Mesendoderm (in vitro differentiated cells): ENCODE results near the gene DRP2. TPM values are rescaled to one million over a fixed set of nuclear protein-coding genes. Genes with fewer than 3 reads are reported as not detected.
"Not testable (repeated sequence)": the region's sequence is repeated elsewhere in the genome, so short reads cannot be mapped to it uniquely, and the experiment has no call there.

ENCODE experiments used
- DNase-seq: peaks from one replicate; pipeline ENCODE4 v3.0.0; 2013
- H2AK5ac ChIP-seq: 2 replicates; pipeline ENCODE4 v1.6.1; 2013; ENCODE audit warnings: low read length, inconsistent platforms
- H2BK120ac ChIP-seq: 2 replicates; pipeline ENCODE4 v1.6.1; 2013; ENCODE audit warnings: low read depth, mild to moderate bottlenecking, low read length, moderate library complexity, mixed read lengths
- H2BK15ac ChIP-seq: replicated peaks from 2 replicates; pipeline ENCODE4 v1.6.1; 2013; ENCODE audit warnings: low read depth, mild to moderate bottlenecking, moderate library complexity
- H2BK5ac ChIP-seq: 2 replicates; pipeline ENCODE4 v1.6.1; 2013; ENCODE audit warnings: low read length, inconsistent platforms
- H3K18ac ChIP-seq: 2 replicates; pipeline ENCODE4 v1.6.1; 2013; ENCODE audit warnings: mild to moderate bottlenecking, low read length, mixed read lengths
- H3K23ac ChIP-seq: one replicate; pipeline ENCODE4 v1.6.1; 2013; ENCODE audit warnings: low read length
- H3K27ac ChIP-seq: 2 replicates; pipeline ENCODE4 v1.5.1; 2013; ENCODE audit warnings: low read depth, mild to moderate bottlenecking, inconsistent platforms, low read length, moderate library complexity
- H3K27me3 ChIP-seq: 2 replicates; pipeline ENCODE4 v1.6.1; 2013; ENCODE audit warnings: low read length, control low read depth, mild to moderate bottlenecking, inconsistent platforms; ENCODE audit not compliant: insufficient read depth, poor library complexity
- H3K36me3 ChIP-seq: 2 replicates; pipeline ENCODE4 v1.6.1; 2013; ENCODE audit warnings: low read length, inconsistent platforms; ENCODE audit not compliant: control insufficient read depth, insufficient read depth
- H3K4ac ChIP-seq: one replicate; pipeline ENCODE4 v1.6.1; 2013; ENCODE audit warnings: low read depth, mild to moderate bottlenecking, low read length, moderate library complexity
- H3K4me1 ChIP-seq: 2 replicates; pipeline ENCODE4 v1.6.1; 2013; ENCODE audit warnings: low read depth, low read length, inconsistent platforms; ENCODE audit not compliant: control insufficient read depth
- H3K4me2 ChIP-seq: 2 replicates; pipeline ENCODE4 v1.6.1; 2013; ENCODE audit warnings: low read length
- H3K4me3 ChIP-seq: 2 replicates; pipeline ENCODE4 v1.5.1; 2013; ENCODE audit warnings: mild to moderate bottlenecking, low read length
- H3K56ac ChIP-seq: one replicate; pipeline ENCODE4 v1.6.1; 2013; ENCODE audit warnings: low read length
- H3K79me1 ChIP-seq: 2 replicates; pipeline ENCODE4 v1.6.1; 2013; ENCODE audit warnings: low read length, inconsistent platforms
- H3K79me2 ChIP-seq: 2 replicates; pipeline ENCODE4 v1.6.1; 2013; ENCODE audit warnings: mild to moderate bottlenecking, low read length; ENCODE audit not compliant: control insufficient read depth, insufficient read depth
- H3K9ac ChIP-seq: 2 replicates; pipeline ENCODE4 v1.6.1; 2013; ENCODE audit warnings: low read length, inconsistent platforms
- H4K5ac ChIP-seq: one replicate; pipeline ENCODE4 v1.6.1; 2013; ENCODE audit warnings: low read length
- H4K8ac ChIP-seq: one replicate; pipeline ENCODE4 v1.6.1; 2013; ENCODE audit warnings: low read depth, mild to moderate bottlenecking, control low read depth, low read length, moderate library complexity
- WGBS: extraction: QIAGEN DNeasy Blood & Tissue Kit; methylation state at CpG from one replicate; pipeline ENCODE4 v1.1.7; 2013; ENCODE audit warnings: low lambda C conversion rate, missing lambda C conversion rate; ENCODE audit not compliant: insufficient coverage; ENCODE audit errors: extremely low coverage; 5-methylcytosine and 5-hydroxymethylcytosine counted together
- polyA plus RNA-seq, 2 experiments: library from polyadenylated mRNA; stranded (reverse); fragments of 200-250 nt; gene quantifications; one replicate each; pipeline ENCODE4 v1.2.3, GENCODE V29; 2013

Gene DRP2
- polyA plus RNA-seq (2013, experiment 1 of 2) = 0.11 TPM
- polyA plus RNA-seq (2013, experiment 2 of 2) = 0.11 TPM

- Histone ChIP-seq H3K18ac (peak within 1 kb of the TSS; percentile 18), H3K4me1 (no peaks in the 10 kb centered on the region), H3K27me3 (no peaks in the 10 kb centered on the region), H2BK15ac (no peak within 1 kb of the TSS), H2BK120ac (no peak within 1 kb of the TSS), H4K8ac (no peak within 1 kb of the TSS), H4K5ac (no peak within 1 kb of the TSS), H2AK5ac (no peak within 1 kb of the TSS), H3K4me3 (no peak within 1 kb of the TSS), H3K23ac (no peak within 1 kb of the TSS), H2BK5ac (no peak within 1 kb of the TSS), H3K56ac (no peak within 1 kb of the TSS), H3K9ac (no peak within 1 kb of the TSS), H3K27ac (no peak within 1 kb of the TSS), H3K79me1 (no peaks in the 10 kb centered on the region), H3K79me2 (no peaks in the 10 kb centered on the region), H3K36me3 (no peaks in the 10 kb centered on the region), H3K4ac (no peak within 1 kb of the TSS), H3K4me2 (no peak within 1 kb of the TSS)
- WGBS = no CpG with 5 or more reads among the region's 7 CpGs
- DNase-seq = no peak
Measured at GRCh38 chrX:101219116-101219863, at the start of gene DRP2. Gene DRP2 (plus strand): TSS chrX:101219786. CDS start chrX:101231648, 11,862 bp downstream.

GRCh38 chrX:101171883-101172400 is 47.6 kb upstream of the DRP2 start:
- H3K27me3 ChIP-seq = no peaks in the 10 kb centered on the region
- no CpG with 5 or more reads among the region's 4 CpGs for WGBS
- DNase-seq = no peak
- no peaks in the 10 kb centered on the region for H3K79me2 ChIP-seq
- no peak overlapping the region for H3K9ac ChIP-seq
- no peak overlapping the region for H3K23ac ChIP-seq
- no peak overlapping the region for H4K5ac ChIP-seq
- H2BK120ac ChIP-seq = no peak overlapping the region
- H3K79me1 ChIP-seq = no peaks in the 10 kb centered on the region
- no peak overlapping the region for H3K27ac ChIP-seq
- no peak overlapping the region for H2AK5ac ChIP-seq
- no peak overlapping the region for H2BK15ac ChIP-seq
- H2BK5ac ChIP-seq = no peak overlapping the region
- H3K18ac ChIP-seq = no peak overlapping the region
- no peak overlapping the region for H3K56ac ChIP-seq
- H3K4me1 ChIP-seq = no peaks in the 10 kb centered on the region
- no peaks in the 10 kb centered on the region for H3K36me3 ChIP-seq
- no peak overlapping the region for H3K4me3 ChIP-seq
- no peak overlapping the region for H3K4me2 ChIP-seq
- no peak overlapping the region for H4K8ac ChIP-seq
- no peak overlapping the region for H3K4ac ChIP-seq

GRCh38 chrX:101176439-101176838 is 43.1 kb upstream of the DRP2 start:
- WGBS = no CpG with 5 or more reads among the region's 3 CpGs
- H3K9ac ChIP-seq = no peak overlapping the region
- H2BK15ac ChIP-seq = no peak overlapping the region
- no peak overlapping the region for H2BK120ac ChIP-seq
- no peak for DNase-seq
- H3K36me3 ChIP-seq = no peaks in the 10 kb centered on the region
- no peak overlapping the region for H3K27ac ChIP-seq
- H3K56ac ChIP-seq = no peak overlapping the region
- H2BK5ac ChIP-seq = no peak overlapping the region
- H3K4me1 ChIP-seq = no peaks in the 10 kb centered on the region
- no peak overlapping the region for H3K4me3 ChIP-seq
- no peaks in the 10 kb centered on the region for H3K27me3 ChIP-seq
- H3K79me1 ChIP-seq = no peaks in the 10 kb centered on the region
- H3K18ac ChIP-seq = no peak overlapping the region
- no peak overlapping the region for H3K4me2 ChIP-seq
- H3K4ac ChIP-seq = no peak overlapping the region
- no peak overlapping the region for H3K23ac ChIP-seq
- no peak overlapping the region for H2AK5ac ChIP-seq
- H4K8ac ChIP-seq = no peak overlapping the region
- no peak overlapping the region for H4K5ac ChIP-seq
- no peaks in the 10 kb centered on the region for H3K79me2 ChIP-seq

GRCh38 chrX:101184876-101185275 is 34.7 kb upstream of the DRP2 start:
- not testable (repeated sequence) for H3K18ac ChIP-seq, H3K23ac ChIP-seq, H4K8ac ChIP-seq, H3K56ac ChIP-seq, H3K4ac ChIP-seq, H2BK5ac ChIP-seq, H2BK15ac ChIP-seq, DNase-seq, H2BK120ac ChIP-seq, H3K27ac ChIP-seq, H3K27me3 ChIP-seq, H3K36me3 ChIP-seq, H3K79me1 ChIP-seq, H4K5ac ChIP-seq, H3K4me2 ChIP-seq, H3K9ac ChIP-seq, H3K4me3 ChIP-seq, H3K79me2 ChIP-seq, H3K4me1 ChIP-seq, H2AK5ac ChIP-seq
- no CpG with 5 or more reads among the region's 2 CpGs for WGBS

- H3K79me2 ChIP-seq, H3K23ac ChIP-seq, H2AK5ac ChIP-seq, H3K9ac ChIP-seq, DNase-seq, H2BK5ac ChIP-seq, H3K4ac ChIP-seq, H3K4me1 ChIP-seq, H3K79me1 ChIP-seq, H4K5ac ChIP-seq, H3K56ac ChIP-seq, H3K18ac ChIP-seq, H2BK15ac ChIP-seq, H3K36me3 ChIP-seq, H2BK120ac ChIP-seq, H4K8ac ChIP-seq, H3K4me2 ChIP-seq, H3K27me3 ChIP-seq, H3K27ac ChIP-seq, H3K4me3 ChIP-seq: not testable (repeated sequence)
- WGBS = no CpG with 5 or more reads among the region's 5 CpGs
Measured at GRCh38 chrX:101187961-101188360, 31.6 kb upstream of the DRP2 start.
